ENCODE measurements around the gene PRICKLE1.

The PRICKLE1 gene

DNA sequence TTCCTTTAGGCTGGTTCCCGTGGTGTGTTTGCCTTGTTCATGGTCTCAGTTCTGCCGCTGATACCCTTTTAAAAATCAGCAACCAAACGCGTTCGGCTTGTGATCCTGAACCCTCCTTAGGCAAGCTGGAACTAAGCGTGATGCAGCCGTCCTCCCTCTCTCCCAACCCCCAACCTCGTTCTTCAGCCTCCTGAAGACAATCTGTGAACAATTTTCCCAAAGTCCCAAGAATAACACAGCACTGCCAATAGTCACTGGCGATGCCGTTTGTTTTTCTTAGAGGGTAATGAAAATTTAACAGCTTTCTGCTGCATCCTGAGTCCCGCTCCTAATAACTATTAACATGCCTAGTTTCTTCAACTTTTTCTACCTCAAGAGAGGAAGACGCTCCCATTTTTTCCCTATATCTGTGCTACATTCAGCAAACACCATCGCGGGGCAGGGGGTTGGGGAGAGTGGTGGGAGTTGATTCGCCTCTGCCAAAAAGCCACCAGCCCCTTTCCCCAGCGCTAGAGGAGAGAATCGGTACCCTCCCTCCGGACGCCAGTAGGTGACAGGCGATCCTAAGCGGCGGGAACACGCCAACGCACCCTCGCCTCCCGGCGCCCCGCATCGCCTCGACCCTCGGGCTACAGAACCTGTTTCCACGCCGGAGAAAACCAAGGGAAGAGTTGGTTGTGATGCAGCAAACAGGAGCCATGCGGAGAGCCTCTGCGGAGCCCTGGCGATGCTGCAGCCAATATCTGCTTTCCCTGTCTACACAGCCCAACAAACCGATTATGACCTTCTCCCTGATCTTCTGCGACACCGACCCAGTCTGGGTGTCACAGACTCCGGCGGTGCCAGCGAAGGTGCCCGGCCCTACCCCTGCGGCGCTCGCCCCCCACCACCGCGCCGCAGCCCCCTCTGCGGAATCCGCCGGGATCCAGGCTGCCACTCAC is 752 bp downstream of the PRICKLE1 start:
- DNase-seq: no peak

DNA sequence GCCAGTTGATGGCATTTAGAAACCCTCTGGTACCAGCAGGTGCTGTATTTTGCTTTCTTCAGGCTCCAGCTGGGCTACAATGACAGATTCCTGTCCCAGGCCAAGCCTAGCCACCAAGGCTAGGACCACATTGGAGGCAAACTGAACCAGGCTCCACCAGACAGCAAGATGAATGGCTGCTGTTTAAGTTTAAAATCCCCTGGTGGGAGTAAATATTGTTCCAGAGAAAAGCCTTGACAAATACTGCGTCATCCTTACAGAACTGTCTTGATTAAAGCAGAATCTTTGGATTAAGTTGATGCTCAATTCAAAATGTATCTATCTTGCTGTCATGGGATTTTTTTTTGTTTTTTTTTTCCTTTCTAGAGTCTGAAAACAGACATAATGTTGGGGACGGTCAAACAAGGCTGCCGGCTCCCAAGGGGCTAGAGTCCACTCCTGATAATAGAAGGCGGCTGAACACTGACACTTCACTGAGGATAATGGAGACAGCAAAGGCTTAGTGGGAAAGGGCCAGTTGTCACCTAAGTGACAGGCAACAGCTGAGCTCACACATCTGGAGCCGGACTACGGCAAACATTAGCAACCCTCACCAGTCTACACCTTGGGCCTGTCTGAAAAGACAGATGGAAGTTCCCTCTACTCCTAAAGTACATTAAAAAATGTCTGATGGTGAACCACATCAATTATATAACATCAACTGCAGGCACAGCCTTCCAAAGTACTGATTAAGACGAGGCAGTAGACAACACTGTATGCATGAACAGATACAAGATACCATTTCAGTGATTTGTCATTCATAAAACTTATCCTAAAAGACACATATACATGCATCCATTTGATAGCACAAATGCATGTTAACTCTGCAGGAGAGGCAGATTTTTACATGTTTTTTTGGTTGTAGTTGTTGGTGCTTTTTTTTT is 1.7 kb downstream of the PRICKLE1 start:
- DNase-seq: no peak

DNA sequence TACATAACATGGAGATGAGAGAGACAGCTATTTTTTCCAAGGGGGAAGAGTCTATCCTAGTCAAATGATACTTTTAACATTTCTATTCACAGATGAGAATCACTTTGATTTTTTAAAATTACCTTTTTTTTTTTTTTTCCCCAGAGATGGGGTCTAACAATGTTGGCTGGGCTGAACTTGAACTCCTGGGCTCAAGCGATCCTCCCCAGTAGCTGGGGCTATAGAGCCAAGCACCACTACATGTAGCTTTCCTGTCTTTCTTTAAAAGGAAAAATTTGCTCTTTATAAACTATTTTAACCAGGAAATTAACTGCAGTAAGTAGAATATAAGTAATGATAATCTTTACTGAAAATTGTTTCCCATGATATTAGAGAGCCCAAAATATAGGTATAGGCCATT is 3.3 kb downstream of the PRICKLE1 start:
- no peak for DNase-seq

DNA sequence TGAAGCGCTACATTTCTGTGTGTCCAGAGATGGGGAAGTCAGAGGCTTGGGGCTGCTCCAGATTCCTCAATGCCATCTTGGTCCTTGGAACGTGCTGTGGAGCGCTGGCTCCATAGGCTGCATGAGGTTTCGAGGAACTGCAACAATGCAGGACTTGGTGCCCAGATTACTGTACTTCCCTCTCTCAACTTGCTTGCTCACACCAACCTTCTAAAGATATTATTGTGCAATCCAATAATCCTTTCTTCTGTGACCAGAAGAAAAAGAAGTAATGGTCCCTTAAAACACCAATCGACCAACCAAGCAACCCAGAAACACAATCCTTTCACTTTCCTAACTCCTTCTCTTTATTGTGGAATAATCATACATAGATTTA is 3.7 kb downstream of the PRICKLE1 start:
- no peak for DNase-seq

DNA sequence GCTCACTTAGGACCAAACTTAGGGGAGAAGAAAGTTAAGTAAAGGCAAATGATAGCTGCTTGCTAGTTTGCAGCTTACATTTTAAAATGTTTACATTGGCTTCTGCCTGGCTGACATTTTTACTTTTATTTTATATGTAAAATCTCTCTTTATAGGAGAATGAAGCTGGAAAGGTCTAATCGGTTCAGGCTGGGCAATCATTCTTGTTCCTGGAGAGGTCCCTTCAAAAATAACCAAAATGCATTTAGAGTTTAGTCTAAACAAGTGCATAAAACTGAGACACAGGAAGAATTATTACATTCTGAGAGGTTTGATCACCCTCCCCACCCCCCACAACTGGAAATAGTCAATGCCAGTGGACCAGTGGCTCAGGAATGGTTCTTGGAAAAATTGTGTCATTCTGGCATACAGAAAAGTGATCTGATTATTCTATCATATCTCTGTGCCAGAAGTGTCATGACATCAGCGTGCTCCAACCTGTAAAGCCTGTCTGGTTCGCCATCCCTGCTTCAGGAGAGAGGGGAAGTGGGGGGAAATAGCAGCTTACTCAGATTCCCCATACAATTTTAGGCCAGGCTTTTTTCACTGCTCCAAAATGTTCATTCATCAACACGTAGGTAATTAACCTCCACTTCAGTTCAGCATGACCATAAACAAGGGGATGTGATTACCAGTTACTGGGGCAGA is 4.2 kb downstream of the PRICKLE1 start:
- DNase-seq: no peak

DNA sequence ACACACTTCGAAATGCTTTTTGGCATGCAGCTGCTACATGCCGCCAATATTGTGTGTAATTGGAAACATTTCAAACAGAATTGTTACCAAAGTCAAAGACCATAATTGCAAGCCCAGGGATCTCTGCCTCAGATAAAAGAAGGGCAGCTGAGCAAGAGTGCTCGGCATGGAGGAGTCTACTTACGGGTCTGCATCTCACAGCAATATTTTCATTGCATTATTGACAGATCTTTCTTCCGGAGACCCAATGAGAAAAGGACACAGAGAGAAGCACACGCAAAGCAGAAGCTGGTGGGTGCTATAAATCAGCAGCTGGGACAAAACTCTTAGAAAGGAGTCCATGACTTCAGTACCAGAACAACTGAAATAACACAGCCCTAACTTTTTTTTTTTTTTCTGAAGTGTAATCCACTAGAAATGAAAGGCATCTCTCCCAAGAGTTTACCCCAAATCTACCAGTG is 4.9 kb downstream of the PRICKLE1 start:
- DNase-seq: no peak

DNA sequence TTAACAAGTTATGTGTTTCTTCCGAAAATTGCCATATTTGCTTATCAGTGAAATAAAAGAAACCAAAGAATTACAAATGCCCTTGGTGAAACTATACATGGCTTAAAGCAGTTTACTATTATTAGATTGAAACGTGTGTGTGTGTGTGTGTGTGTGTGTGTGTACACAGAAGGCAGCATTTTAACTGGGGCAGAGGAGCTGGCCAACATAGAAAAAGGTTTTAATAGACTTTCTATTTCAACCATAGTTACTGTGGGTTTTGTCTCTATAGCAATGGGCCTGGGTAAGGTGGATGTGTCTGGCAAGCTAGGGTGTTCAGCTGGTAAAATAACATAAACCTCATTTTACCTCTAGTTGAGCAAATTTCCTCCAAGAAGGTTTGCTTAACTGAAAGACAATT is 6.5 kb downstream of the PRICKLE1 start:
- DNase-seq: no peak

DNA sequence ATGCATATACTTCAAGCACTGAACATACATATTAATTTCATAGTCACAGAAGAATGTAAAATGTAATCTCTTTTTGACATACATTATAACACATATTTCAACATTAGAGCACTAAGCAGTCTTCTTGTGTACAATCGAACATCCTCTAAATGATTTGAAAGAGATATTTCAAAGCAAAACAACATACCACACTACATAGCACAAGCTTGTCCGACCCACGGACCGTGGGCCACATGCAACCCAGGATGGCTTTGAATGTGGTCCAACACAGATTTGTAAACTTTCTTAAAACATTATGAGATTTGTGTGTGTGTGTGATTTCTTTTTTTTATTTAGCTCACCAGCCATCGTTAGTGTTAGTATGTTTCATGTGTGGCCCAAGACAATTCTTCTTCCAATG is 7.0 kb downstream of the PRICKLE1 start:
- DNase-seq: no peak

DNA sequence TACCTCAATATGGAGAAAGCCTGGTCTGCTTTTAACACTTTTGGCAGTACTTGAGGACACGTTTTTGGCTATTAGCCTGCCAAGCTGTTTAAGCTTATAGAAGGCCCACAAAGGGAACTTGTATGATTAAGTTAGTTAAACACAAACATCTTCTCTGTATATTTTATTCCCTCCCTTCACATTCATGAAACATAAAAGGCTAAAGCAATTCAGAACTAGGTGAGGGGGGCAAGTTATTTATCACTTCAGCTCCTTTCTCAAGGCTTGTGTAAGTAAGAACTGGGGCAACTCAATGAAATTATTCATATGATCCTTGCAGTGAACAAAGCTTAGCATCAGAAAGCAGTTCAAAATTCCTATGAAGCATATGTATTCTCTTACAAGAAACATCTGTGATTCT is 7.5 kb downstream of the PRICKLE1 start:
- DNase-seq: no peak

DNA sequence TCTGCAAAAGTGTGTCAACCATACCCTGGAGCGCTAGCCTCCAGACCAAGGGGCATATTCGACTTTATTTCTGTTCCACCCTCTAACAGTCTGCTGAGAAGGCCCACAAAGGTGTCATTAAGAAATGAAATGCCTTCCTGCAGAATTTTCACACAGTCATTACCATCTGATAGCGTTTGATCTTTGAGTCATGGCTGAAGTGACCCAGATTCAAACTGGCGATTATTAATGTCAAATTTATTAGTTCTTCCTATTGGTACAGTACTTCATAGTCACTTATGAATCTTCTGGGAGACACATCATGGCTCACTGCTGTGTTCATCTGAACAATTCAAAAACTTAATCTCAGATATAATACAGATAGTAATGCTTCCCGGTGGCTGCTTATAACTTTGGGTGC is 13.2 kb downstream of the PRICKLE1 start:
- no peak for DNase-seq

DNA sequence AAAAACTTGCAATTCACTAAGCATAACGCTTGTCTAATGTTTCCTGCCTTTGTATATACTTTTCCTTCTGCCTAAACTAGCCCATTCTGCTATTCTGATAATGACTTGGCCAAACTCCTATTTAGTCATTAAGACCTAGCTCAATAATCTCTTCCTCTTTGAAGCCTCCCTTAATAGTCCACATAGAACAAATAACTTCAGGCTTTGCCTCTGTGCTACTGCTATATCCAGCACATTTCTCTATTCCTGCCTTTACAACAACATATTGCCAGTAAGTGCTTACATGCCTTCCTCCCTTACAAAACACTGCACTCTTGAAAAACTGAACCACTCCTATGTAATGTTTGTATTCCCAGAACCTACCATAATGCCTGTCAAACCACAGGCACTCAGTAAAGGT is 13.8 kb downstream of the PRICKLE1 start:
- no peak for DNase-seq

DNA sequence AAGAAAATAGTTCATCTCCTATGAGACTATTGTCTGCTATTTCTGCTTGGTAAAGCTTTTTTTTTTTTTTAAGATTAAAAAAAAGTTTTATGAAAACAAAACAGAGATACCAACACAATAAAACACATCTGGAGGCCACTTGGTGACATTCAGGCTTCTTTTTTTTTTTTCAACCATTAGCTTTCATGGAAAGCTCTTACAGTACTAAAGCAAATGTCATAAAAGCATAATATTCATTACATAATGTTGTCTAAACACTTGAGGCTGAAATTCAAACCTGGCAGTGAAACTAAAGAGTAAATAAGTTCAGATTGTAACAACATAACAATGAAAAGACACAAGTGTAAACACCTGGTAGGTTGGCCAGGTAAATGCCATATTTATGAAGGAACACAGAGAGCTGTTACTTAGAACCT is 14.7 kb downstream of the PRICKLE1 start:
- no peak for DNase-seq

DNA sequence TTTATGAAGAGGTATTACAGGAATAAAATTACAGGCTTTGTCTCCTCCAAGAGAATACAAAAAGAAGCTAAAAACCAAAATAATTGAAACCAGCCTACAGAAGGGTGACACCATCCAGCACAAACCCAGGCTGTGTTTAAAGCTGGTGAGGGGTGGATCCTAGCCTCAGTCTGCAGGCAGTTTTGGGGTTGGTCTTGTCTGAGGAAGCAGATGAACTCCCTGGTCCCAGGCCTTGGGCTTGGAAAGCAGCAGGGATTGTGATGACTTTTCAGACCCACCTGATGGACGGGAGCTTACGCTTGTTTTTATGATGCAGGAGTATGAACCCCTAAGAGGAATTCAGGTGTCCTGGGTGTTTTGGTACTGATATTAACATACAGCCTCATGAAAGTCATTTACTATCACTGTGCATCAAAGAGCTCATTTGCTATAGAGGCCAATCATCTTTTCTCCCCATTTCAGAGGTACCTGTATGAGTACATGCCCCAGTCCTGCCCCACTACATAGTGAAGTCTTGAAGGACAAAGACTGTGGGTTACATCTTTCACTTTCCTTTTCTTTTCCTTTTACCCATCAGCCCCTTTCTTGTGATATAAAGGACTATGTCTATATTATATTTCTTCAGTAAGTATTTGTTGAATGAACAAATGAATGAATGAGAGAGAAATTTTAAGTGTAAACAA is 18.1 kb downstream of the PRICKLE1 start:
- DNase-seq: no peak

DNA sequence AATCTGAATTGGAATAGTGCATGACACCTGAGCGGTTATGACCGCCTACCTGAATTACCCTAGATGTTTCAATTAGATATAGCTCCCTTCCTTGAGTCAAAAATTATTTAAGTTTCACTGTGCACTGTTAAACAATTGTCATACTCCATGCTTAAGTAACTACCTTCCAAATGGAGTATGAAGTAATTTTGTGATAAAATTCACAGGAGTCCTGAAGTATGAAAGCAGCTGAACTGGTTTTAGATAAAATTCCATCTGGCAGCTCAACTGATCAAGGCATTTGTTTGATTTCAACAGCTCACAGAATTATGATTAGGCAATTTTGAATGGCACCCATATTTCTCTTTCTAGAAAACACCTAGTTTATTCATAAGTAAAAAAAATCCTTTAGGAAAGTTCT is 19.5 kb downstream of the PRICKLE1 start:
- no peak for DNase-seq

DNA sequence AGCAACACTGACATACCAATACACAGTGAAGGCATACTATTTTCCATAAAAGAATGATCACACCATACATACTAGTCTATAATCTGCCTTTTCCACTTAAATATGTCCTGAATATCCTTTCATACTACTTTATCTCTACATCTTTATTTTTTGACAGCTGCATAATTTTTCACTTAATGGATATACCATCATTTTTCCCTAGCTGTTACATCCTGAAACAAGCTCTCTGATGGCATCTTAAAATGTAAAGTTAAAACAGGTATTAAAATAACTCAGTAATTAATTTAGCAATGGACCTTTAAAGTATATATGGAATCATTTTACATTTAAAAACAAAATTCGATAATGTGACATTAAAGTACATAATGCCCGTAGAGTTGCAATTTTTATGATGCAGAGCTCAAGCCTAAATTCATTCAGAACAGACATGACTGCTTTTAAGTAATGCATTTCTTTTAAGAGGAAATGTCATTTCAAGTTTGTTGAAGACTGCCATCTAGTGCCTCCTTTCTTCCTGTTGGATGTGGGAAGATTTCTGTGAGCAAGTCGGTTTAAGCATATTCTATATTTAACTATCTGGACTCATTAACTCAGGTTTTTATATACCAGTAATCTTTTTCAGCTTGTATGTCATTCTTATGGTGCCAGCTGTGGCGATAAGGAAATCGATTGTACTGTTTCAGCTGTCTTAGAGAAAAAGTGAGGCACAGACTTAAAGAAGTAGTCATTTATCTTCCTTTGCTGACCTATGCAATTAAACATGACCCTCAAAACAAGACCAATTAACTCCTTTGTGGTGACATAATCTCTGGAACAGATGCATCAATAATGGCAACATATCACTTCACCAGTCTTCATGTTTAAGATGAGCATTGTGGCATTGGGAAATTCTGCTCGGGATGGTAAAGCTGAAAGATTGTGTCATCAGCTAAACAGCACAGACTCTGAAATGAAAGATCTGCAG is 20.3 kb downstream of the PRICKLE1 start:
- peak in 1 of 5 donors; percentile 18 for DNase-seq

DNA sequence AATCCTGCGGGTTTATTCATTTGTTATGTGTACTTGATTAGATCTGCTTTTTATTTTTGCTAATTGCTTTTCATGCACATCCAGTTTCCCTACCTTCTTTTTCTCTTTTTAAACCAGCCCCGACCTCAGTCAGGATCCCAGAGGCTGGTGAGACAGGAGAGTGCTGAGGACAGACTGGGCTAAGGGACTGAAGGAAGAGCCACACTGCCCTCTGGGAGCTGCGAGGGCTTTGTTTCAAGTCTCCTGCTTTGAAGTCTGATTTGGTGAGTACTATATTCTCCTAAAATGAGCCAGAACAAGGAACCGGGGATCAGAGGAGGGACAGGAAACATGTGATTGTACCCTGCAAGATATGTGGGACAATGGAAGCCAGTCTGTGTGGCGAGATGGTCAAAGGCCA is 23.9 kb downstream of the PRICKLE1 start:
- no peak for DNase-seq

DNA sequence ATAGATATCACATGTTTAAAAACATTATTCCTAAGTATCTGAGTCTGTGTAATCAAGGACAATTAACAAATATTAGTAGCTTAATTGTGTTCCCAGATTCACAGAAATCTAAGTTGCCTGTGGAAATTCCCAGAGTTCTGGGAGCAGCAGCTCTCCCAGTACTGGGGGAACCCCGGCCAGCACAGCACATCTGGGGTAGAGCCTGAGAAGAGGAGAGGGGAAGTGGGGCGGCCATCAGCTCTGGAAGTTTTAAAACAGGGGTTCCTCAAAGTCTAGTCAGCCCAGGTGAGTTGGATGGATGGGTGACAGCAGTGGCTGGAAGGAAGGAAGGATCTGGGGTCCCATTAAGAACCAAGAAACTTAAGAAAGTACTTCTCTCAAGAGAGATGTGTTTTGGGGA is 24.6 kb downstream of the PRICKLE1 start:
- DNase-seq: no peak

DNA sequence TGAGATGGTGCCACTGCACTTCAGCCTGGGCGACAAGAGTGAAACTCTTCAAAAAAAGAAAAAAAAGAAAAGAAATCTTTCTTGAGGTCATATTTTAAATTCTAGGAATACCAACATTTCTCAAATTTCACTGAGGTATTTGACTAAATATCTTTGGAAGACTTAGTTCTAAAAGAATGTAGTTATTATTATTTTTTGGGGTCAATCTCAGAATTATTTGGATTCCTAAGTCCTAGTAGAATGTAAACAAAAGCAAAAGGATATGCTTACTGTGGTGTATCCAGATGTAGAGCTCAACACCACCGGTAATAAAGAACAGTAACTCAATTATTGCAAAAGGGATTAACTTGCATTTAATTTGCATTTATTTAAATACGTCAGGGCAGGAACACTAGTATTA is 25.0 kb downstream of the PRICKLE1 start:
- DNase-seq: no peak

DNA sequence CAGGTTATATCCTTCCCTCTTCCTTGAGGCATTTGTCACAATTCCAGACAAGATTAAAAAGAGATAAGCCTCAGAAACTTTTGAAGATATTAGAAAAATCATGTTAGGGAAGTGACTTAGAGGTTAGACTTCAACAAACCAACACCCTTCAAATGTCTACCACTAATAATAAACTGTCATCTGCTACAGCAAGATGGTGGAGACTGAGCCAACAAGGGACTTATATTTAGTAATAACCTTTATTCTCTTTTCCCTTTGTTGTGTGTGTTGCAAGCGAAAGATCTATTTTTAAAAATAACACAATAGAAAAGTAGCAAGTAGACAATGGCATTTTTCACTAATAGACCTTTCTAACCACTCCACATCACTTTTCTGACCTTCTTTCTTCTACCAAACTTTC is 28.6 kb downstream of the PRICKLE1 start:
- no peak for DNase-seq

DNA sequence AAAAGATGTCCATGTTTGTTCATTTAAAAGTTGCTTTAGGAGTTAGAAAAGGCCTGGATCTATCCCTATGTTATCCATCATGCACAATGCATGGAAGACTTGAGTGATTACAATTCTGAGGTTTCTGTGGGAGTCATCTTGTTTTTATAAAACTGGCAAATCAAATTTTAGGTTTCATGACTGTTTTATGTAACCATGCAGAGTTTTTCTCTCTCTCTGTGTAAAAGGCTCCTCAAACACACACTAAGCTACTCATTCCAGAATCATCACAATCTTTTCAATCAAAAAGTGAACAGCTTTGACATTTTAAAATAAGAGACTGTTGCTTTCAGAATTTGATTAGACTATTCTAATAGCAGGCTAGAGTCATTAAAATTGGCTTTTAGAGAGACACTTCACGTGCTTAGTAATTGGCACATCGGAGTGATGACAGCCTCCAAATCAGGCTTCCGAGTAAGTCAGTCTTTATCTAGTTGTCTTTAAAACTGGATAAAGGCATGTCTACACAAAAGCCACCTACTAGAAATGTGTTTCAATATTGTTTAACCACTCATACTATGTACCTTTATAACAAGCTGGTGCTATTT is 31.9 kb downstream of the PRICKLE1 start:
- DNase-seq: no peak

DNA sequence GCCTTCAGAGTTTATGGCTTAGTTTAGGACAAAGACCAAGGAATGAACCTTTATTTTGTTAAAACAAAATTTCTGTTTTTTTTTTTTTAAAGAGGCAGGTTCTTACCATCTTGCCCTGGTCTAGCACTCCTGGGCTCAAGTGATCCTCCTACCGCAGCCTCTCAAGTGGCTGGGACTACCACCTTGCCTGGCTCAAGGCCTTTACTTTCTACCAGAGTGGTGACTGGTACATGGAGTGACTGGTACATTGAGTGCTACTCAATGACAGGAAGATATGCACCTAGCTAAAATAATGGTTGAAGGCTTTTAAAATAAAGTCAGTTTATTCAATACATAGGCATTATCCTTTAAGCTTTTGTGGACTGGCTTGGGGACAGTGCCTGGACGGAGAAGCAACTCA is 32.6 kb downstream of the PRICKLE1 start:
- no peak for DNase-seq

Measured in T-helper 1 cell (primary cell).